ENCODE results near the gene HDAC10.
"Not testable (repeated sequence)": the region's sequence is repeated elsewhere in the genome, so short reads cannot be mapped to it uniquely, and the experiment has no call there.

Gene HDAC10

GRCh38 chr22:50215297-50216054 lies 35.6 kb downstream of the HDAC10 start:
- no peak for DNase-seq

GRCh38 chr22:50213263-50213662 lies 37.8 kb downstream of the HDAC10 start:
- no peak for DNase-seq

GRCh38 chr22:50211147-50211546 lies 39.9 kb downstream of the HDAC10 start:
- no peak for DNase-seq

- DNase-seq: no peak
Observed at GRCh38 chr22:50210378-50211139, 40.5 kb downstream of the HDAC10 start.

- no peak for DNase-seq
Observed at GRCh38 chr22:50209893-50210292, 41.2 kb downstream of the HDAC10 start.

- DNase-seq: no peak
Observed at GRCh38 chr22:50208939-50209892, 41.8 kb downstream of the HDAC10 start.

- no peak for DNase-seq
Observed at GRCh38 chr22:50208430-50208938, 42.6 kb downstream of the HDAC10 start.

- DNase-seq: no peak
Observed at GRCh38 chr22:50207383-50208140, 43.5 kb downstream of the HDAC10 start.

GRCh38 chr22:50206599-50206998 lies 44.5 kb downstream of the HDAC10 start:
- no peak for DNase-seq

- DNase-seq: no peak
Observed at GRCh38 chr22:50205781-50206569, 45.1 kb downstream of the HDAC10 start.

GRCh38 chr22:50204998-50205397 lies 46.1 kb downstream of the HDAC10 start:
- not testable (repeated sequence) for DNase-seq

- no peak for DNase-seq
Observed at GRCh38 chr22:50204571-50204970, 46.5 kb downstream of the HDAC10 start.

GRCh38 chr22:50203288-50203687 lies 47.8 kb downstream of the HDAC10 start:
- DNase-seq: no peak

- no peak for DNase-seq
Observed at GRCh38 chr22:50202130-50202666, 48.9 kb downstream of the HDAC10 start.

- DNase-seq: no peak
Observed at GRCh38 chr22:50201191-50202129, 49.6 kb downstream of the HDAC10 start.

- peak; percentile 57 for DNase-seq
Observed at GRCh38 chr22:50200461-50201190, 50.4 kb downstream of the HDAC10 start, which contains the start of gene SELENOO. TSS of gene SELENOO (plus strand) at chr22:50201011. CDS start at chr22:50201037, 26 bp downstream.

- no peak for DNase-seq
Observed at GRCh38 chr22:50199829-50200460, 51.1 kb downstream of the HDAC10 start.

- no peak for DNase-seq
Observed at GRCh38 chr22:50199251-50199721, 51.8 kb downstream of the HDAC10 start.
